WTC11 (cell line): ENCODE results near the gene TM4SF1. TPM values are rescaled to one million over a fixed set of nuclear protein-coding genes. Genes with fewer than 3 reads are reported as not detected.

Experiments
- ATAC-seq: fragments of 200-7000 bp; cut with Tn5 transposase; 2 replicates; pipeline ENCODE4 v1.10.0; 2021; ENCODE audit warnings: mild to moderate bottlenecking, moderate library complexity
- CTCF ChIA-PET: fragments of 300-600 bp; sonication (Branson Sonifier 250); formaldehyde crosslinking; loops from one replicate; lab custom pipeline; 2021; ENCODE audit warnings: antibody characterized with exemption; lab: Charles Lee
- POLR2A ChIA-PET: fragments of 350-600 bp; sonication (Branson Sonifier 250); formaldehyde crosslinking; loops from one replicate; lab custom pipeline; 2021; ENCODE audit warnings: antibody characterized with exemption; lab: Charles Lee
- DNase-seq: peaks from one replicate; pipeline ENCODE4 v3.0.0; 2021; ENCODE audit warnings: low spot score
- H3K27ac Mint-ChIP-seq: 2 replicates; pipeline ENCODE4 v1.8.0; 2021; ENCODE audit warnings: mixed read lengths
- H3K27me3 Mint-ChIP-seq: 2 replicates; pipeline ENCODE4 v1.8.0; 2021; ENCODE audit warnings: low read depth, mild to moderate bottlenecking, moderate library complexity, mixed read lengths
- H3K36me3 Mint-ChIP-seq: 2 replicates; pipeline ENCODE4 v1.8.0; 2021; ENCODE audit warnings: mixed read lengths
- H3K4me1 Mint-ChIP-seq: 2 replicates; pipeline ENCODE4 v1.8.0; 2022; ENCODE audit warnings: mixed read lengths
- H3K4me3 Mint-ChIP-seq: 2 replicates; pipeline ENCODE4 v1.8.0; 2021; ENCODE audit warnings: mild to moderate bottlenecking, moderate library complexity, mixed read lengths
- H3K9me3 Mint-ChIP-seq: 2 replicates; pipeline ENCODE4 v1.8.0; 2021; ENCODE audit warnings: mixed read lengths
- AR ChIP-seq: fragments of 250-450 bp; sonication (Bioruptor Pico); IDR thresholded peaks from 2 replicates; pipeline ENCODE4 v1.9.0; 2021; ENCODE audit warnings: mild to moderate bottlenecking
- CDX4 ChIP-seq: fragments of 250-450 bp; sonication (Bioruptor Pico); IDR thresholded peaks from 2 replicates; pipeline ENCODE4 v1.9.0; 2021; ENCODE audit warnings: moderate library complexity, mild to moderate bottlenecking, inconsistent platforms, borderline replicate concordance
- E2F4 ChIP-seq: sonication (generic); formaldehyde crosslinking; IDR thresholded peaks from 2 replicates; pipeline ENCODE4 v1.8.1; 2022; ENCODE audit warnings: low read depth, mild to moderate bottlenecking, moderate library complexity, missing genetic modification reagents, borderline replicate concordance
- EMX1 ChIP-seq: fragments of 250-450 bp; sonication (Bioruptor Pico); IDR thresholded peaks from 2 replicates; pipeline ENCODE4 v1.8.0; 2021; ENCODE audit warnings: mild to moderate bottlenecking
- ERG ChIP-seq: fragments of 250-450 bp; sonication (Bioruptor Pico); IDR thresholded peaks from 2 replicates; pipeline ENCODE4 v1.8.0; 2021; ENCODE audit warnings: mild to moderate bottlenecking
- ETV6 ChIP-seq: sonication (generic); formaldehyde crosslinking; IDR thresholded peaks from 2 replicates; pipeline ENCODE4 v1.8.1; 2022; ENCODE audit warnings: mild to moderate bottlenecking, missing genetic modification reagents
- GABPB1 ChIP-seq: sonication (generic); formaldehyde crosslinking; IDR thresholded peaks from 2 replicates; pipeline ENCODE4 v1.8.1; 2023; ENCODE audit warnings: mild to moderate bottlenecking, missing genetic modification reagents
- GRHL2 ChIP-seq: fragments of 250-450 bp; sonication (Bioruptor Pico); IDR thresholded peaks from 2 replicates; pipeline ENCODE4 v1.8.0; 2022; ENCODE audit warnings: mild to moderate bottlenecking, moderate library complexity; ENCODE audit not compliant: insufficient replicate concordance, severe bottlenecking
- IRF2 ChIP-seq: sonication (generic); formaldehyde crosslinking; IDR thresholded peaks from 2 replicates; pipeline ENCODE4 v1.8.0; 2022; ENCODE audit warnings: low read depth, missing genetic modification reagents, borderline replicate concordance
- KAT7 ChIP-seq: sonication (generic); formaldehyde crosslinking; IDR thresholded peaks from 2 replicates; pipeline ENCODE4 v1.8.1; 2023; ENCODE audit warnings: missing genetic modification reagents, mild to moderate bottlenecking, borderline replicate concordance
- MLX ChIP-seq: sonication (generic); formaldehyde crosslinking; IDR thresholded peaks from 2 replicates; pipeline ENCODE4 v1.8.1; 2023; ENCODE audit warnings: mild to moderate bottlenecking, missing genetic modification reagents, moderate library complexity
- NFE2L1 ChIP-seq: sonication (generic); formaldehyde crosslinking; IDR thresholded peaks from 2 replicates; pipeline ENCODE4 v1.8.1; 2023; ENCODE audit warnings: missing genetic modification reagents
- NR1H2 ChIP-seq: sonication (generic); formaldehyde crosslinking; IDR thresholded peaks from 2 replicates; pipeline ENCODE4 v1.9.0; 2021; ENCODE audit warnings: mild to moderate bottlenecking, moderate library complexity, missing genetic modification reagents
- NR2C2 ChIP-seq: sonication (generic); formaldehyde crosslinking; IDR thresholded peaks from 2 replicates; pipeline ENCODE4 v1.8.0; 2022; ENCODE audit warnings: mild to moderate bottlenecking, missing genetic modification reagents
- NR3C1 ChIP-seq: sonication (generic); formaldehyde crosslinking; conservative IDR thresholded peaks from 2 replicates; pipeline ENCODE4 v1.8.1; 2023; ENCODE audit warnings: low read depth, mild to moderate bottlenecking, missing genetic modification reagents
- PRRX2 ChIP-seq: fragments of 250-450 bp; sonication (Bioruptor Pico); IDR thresholded peaks from 2 replicates; pipeline ENCODE4 v1.8.0; 2021; ENCODE audit warnings: mild to moderate bottlenecking
- SMAD4 ChIP-seq: sonication (generic); formaldehyde crosslinking; IDR thresholded peaks from 2 replicates; pipeline ENCODE4 v1.8.0; 2022; ENCODE audit warnings: mild to moderate bottlenecking, missing genetic modification reagents
- SP1 ChIP-seq: sonication (generic); formaldehyde crosslinking; conservative IDR thresholded peaks from 2 replicates; pipeline ENCODE4 v1.8.1; 2022; ENCODE audit warnings: missing genetic modification reagents
- ZBTB43 ChIP-seq: sonication (generic); formaldehyde crosslinking; IDR thresholded peaks from 2 replicates; pipeline ENCODE4 v1.8.1; 2023; ENCODE audit warnings: mild to moderate bottlenecking, missing genetic modification reagents
- ZNF121 ChIP-seq: sonication (generic); formaldehyde crosslinking; IDR thresholded peaks from 2 replicates; pipeline ENCODE4 v1.8.0; 2023; ENCODE audit warnings: missing genetic modification reagents
- ZNF232 ChIP-seq: sonication (generic); formaldehyde crosslinking; IDR thresholded peaks from 2 replicates; pipeline ENCODE4 v1.8.0; 2022; ENCODE audit warnings: mild to moderate bottlenecking, missing genetic modification reagents
- total RNA-seq: library from RNA; stranded (reverse); gene quantifications from 3 replicates; pipeline ENCODE4 v1.2.3, GENCODE V29; 2021

Gene TM4SF1
- total RNA-seq, 1 experiment from 2014 or later = 0.90 TPM

- TF ChIP-seq E2F4 (no peak), ERG (CRISPR knock-in tag) (no peak), NR1H2 (CRISPR knock-in tag) (no peak), SMAD4 (CRISPR knock-in tag) (no peak), CDX4 (CRISPR knock-in tag) (no peak), NR2C2 (CRISPR knock-in tag) (no peak)
Measured at GRCh38 chr3:149401926-149402310, 24.5 kb upstream of the TM4SF1 start (continued).

GRCh38 chr3:149401212-149401925 lies 23.9 kb upstream of the TM4SF1 start:
- Mint-ChIP-seq H3K4me1 (peaks cover 10% of the 10 kb centered on the region), H3K4me3 (no peak overlapping the region), H3K27me3 (no peaks in the 10 kb centered on the region; the same call in 1 of the 2 replicates), H3K9me3 (peaks cover 10% of the 10 kb centered on the region; the same call in 1 of the 2 replicates), H3K36me3 (no peaks in the 10 kb centered on the region), H3K27ac (no peak overlapping the region)
- TF ChIP-seq ZBTB43 (CRISPR knock-in tag) (no peak), GABPB1 (CRISPR knock-in tag) (peak; percentile 71)
- ChIA-PET POLR2A (no interaction called here), CTCF (no interaction called here)
- DNase-seq = no peak
- no peak for ATAC-seq

GRCh38 chr3:149400645-149401044 lies 23.2 kb upstream of the TM4SF1 start:
- ChIA-PET CTCF (interaction anchor here (1.1 kb wide), 1 partner anchor 280 kb away, joined by 3 read pairs; no protein-coding TSS in a partner anchor), POLR2A (no interaction called here)
- TF ChIP-seq SP1 (no peak), IRF2 (CRISPR knock-in tag) (no peak), ZNF121 (no peak), KAT7 (CRISPR knock-in tag) (no peak), ETV6 (CRISPR knock-in tag) (no peak), PRRX2 (CRISPR knock-in tag) (no peak), EMX1 (CRISPR knock-in tag) (no peak), AR (no peak), MLX (CRISPR knock-in tag) (no peak), GRHL2 (CRISPR knock-in tag) (no peak), NFE2L1 (CRISPR knock-in tag) (no peak), E2F4 (no peak), ZNF232 (CRISPR knock-in tag) (no peak), NR3C1 (CRISPR knock-in tag) (no peak)
- H3K4me3 Mint-ChIP-seq = no peak overlapping the region
- no peak overlapping the region for H3K27ac Mint-ChIP-seq
- H3K27me3 Mint-ChIP-seq = no peaks in the 10 kb centered on the region; the same call in 1 of the 2 replicates
- H3K4me1 Mint-ChIP-seq = peaks cover 10% of the 10 kb centered on the region
- ATAC-seq (no peak), DNase-seq (no peak)
- no peaks in the 10 kb centered on the region for H3K36me3 Mint-ChIP-seq
- peaks cover 10% of the 10 kb centered on the region; the same call in 1 of the 2 replicates for H3K9me3 Mint-ChIP-seq
